PC-3 (cell line): ENCODE measurements around the gene FBXO24.

Source experiments
- EZH2 ChIP-seq: fragments of 300-600 bp; sonication (generic); IDR thresholded peaks from one replicate; pipeline ENCODE4 v1.6.1; 2017; ENCODE audit warnings: antibody characterized with exemption, mild to moderate bottlenecking, low read length; ENCODE audit not compliant: unreplicated experiment
- EZH2phosphoT487 ChIP-seq: fragments of 300-600 bp; sonication (generic); IDR thresholded peaks from 2 replicates; pipeline ENCODE4 v1.6.1; 2018; ENCODE audit warnings: mild to moderate bottlenecking, antibody characterized with exemption, low read length, borderline replicate concordance
- TF ChIP-seq, protein P1 (sequence below): fragments of 300-600 bp; sonication (generic); conservative IDR thresholded peaks from 2 replicates; pipeline ENCODE4 v1.5.1; 2017; ENCODE audit warnings: antibody characterized with exemption, low read depth, mild to moderate bottlenecking, low read length

DNA sequence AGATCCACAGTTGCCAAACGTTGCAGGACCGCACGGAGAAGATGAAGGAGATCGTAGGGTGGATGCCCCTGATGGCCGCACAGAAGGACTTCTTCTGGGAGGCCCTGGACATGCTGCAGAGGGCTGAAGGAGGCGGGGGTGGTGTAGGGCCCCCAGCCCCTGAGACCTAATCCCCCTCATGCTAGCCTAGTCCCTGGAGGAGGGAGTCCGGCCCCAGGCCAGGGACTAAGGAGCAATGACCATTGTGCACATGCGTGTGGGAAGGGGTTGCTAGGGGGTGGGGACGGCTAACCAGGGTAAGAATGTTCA, 14.6 kb downstream of the FBXO24 start:
- TF ChIP-seq, protein P1, sequence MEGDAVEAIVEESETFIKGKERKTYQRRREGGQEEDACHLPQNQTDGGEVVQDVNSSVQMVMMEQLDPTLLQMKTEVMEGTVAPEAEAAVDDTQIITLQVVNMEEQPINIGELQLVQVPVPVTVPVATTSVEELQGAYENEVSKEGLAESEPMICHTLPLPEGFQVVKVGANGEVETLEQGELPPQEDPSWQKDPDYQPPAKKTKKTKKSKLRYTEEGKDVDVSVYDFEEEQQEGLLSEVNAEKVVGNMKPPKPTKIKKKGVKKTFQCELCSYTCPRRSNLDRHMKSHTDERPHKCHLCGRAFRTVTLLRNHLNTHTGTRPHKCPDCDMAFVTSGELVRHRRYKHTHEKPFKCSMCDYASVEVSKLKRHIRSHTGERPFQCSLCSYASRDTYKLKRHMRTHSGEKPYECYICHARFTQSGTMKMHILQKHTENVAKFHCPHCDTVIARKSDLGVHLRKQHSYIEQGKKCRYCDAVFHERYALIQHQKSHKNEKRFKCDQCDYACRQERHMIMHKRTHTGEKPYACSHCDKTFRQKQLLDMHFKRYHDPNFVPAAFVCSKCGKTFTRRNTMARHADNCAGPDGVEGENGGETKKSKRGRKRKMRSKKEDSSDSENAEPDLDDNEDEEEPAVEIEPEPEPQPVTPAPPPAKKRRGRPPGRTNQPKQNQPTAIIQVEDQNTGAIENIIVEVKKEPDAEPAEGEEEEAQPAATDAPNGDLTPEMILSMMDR: no peak
- no peak for TF ChIP-seq EZH2phosphoT487
- TF ChIP-seq EZH2: no peak
